Stimulated activated CD8-positive, alpha-beta memory T cell treated with anti-CD3 and anti-CD28 coated beads, Interleukin-4, amount 100 ng/mL, for 4 hours (primary cell): ENCODE results near the gene ABHD15.

Source experiments
- DNase-seq, 2 donors: peaks; one replicate each; pipeline ENCODE4 v3.0.0-alpha.2; 2020; ENCODE audit warnings: low read depth in 2 of 2, low spot score in 1 of 2

The ABHD15 gene

GRCh38 chr17:29582254-29582765 lies 15.5 kb upstream of the ABHD15 start:
- no peak for DNase-seq

- no peak for DNase-seq
Observed at GRCh38 chr17:29581583-29582253, 14.9 kb upstream of the ABHD15 start.

- peak; percentile 75 to 82 for DNase-seq
Observed at GRCh38 chr17:29579866-29580771, 13.3 kb upstream of the ABHD15 start.

DNA sequence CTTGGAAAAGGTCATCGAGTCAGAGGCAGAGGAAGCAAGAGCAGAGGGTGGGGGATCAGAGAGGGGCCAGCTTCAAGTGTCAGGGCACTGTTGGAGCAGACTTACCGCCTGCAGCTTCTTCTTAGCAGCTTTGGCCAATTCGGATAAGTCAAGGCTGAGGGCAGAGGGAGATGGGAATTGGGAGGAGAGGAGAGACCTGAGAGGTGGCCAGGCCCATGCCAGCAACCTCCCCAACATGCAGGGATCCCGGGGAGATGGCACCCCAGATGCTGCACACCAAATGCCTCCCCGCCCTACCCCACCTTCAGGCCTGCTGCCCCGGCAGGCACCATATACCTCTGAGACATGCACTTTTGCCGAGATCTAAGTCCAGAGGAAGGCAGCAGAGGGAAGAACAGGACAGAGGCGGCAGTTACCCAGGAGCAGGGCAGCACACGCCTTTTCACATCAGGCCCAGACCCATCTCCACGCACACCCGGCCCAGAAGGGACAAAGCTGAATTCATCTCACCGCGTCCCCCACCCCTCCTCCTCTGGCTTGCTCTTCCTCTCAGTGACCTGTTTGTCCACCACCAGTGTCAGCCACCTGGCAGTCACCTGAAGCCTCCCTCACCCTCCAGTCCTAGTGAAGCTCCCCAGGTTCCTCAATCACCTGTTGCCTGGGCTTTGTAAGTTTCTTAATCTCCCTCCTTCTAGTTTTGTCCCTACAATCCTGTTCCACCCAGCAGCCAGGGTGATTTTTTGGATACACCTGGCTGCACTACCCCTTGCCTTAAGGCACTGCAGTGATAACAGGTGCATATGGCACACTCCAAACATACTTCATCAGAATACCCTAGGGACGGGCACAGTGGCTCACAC lies 12.0 kb upstream of the ABHD15 start:
- no peak for DNase-seq

GRCh38 chr17:29577385-29578211 lies 10.8 kb upstream of the ABHD15 start:
- DNase-seq: no peak

DNA sequence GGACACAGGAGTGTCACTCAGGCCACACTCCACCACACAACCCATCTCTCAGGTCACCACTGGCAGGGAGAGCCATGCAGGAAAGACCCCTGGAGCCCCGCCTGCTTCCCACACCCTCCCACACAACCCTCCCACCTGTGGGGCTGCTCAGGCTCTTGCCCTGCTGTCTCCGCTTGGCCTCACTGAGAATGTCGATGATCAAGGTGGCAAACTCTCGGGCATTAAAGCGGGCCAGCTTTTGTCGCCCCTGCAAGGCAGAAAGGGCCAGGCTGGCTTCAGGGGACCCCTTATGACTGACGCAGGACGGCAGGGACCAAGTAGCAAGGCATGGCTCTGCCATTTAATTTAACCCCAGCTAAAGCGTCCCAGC lies 10.1 kb upstream of the ABHD15 start:
- no peak for DNase-seq

- no peak for DNase-seq
Observed at GRCh38 chr17:29576214-29577000, 9.6 kb upstream of the ABHD15 start.

DNA sequence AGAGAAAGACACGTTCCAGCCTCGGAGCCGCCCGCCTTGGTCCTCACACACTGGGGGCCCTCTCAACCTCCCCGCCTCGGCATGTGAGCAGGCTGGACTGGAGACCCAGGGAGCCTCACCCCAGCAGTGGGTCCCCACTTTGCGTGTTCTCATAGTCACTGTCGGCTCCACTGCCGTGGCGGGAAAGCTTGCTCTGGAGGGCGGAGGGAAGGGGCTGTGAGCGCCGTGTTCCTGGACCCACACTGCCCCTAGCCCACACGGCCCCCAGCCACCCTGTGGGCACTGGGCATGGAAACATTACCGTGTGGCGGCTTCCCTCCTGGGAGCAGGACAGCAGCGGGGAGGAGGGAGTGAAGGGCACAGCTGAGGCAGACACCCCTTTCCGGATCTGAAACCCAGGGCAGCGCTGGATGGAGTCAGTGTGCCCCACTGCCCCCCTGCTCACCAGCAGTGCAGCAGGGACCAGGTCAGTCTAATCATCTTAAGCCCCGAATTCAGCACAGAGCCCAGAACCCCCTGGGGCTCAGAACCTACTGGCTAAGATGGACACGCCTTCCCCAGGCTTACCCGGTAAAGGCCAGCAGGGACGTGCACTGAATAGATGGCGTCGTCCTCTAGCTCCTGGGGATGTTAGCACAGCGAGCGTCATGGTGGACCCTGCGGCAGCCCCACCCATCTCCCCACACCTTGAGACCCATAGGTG lies 8.8 kb upstream of the ABHD15 start:
- DNase-seq: no peak

- no peak for DNase-seq
Observed at GRCh38 chr17:29574732-29575510, 8.1 kb upstream of the ABHD15 start.

GRCh38 chr17:29573871-29574731 lies 7.3 kb upstream of the ABHD15 start:
- DNase-seq: no peak

DNA sequence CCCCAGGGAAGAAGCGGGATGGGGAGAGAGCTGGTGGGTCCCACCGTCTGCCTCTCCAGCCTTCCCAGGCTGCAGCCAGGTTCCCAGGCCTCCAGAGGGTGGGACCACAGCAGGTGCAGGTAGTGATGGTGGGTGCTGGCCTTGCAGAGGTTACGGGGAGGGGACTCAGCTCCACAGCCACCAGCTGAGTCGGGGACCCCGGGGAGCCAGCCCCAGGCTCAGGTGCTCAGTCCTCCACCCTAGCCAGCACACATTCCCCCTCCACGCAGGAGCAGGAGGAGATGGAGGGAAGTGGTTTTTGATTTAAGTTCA lies 6.7 kb upstream of the ABHD15 start:
- DNase-seq: no peak

DNA sequence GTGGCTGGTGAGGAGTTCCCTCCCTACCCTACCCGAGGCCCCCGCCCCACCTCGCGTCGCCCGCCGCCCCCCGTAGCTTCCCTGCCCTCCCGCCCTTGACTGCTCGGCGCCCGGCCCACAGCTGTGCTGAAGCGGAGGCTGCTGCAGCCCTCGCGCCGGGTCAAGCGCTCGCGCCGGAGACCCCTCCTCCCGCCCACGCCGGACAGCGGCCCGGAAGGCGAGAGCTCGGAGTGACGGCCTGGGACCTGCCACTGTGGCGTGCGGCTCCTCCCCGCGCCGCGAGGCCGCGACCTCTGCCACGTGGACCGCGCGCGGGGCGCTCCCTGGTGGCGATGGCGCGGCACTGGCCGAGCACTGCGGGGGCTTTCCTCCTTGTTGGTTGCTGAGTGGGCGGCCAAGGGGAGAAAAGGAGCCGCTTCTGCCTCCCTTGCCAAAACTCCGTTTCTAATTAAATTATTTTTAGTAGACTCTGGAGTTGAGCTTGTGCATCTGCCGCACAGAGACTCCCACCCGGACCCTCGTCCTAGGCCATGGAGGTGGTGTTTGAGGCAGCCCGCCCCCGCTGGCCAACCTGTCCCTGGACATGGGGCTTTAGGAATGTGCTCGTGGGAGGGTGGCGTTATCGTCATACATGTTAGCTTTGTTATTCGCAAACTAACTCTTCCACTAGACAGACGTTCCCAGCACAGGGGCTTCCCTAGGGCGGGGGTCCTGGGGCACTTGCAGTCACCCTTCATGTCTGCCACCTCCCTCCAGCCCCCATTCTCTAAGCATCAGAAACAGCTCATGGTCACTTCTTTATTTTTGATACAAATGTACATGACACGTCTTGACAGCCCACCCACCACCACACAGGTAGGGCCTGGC lies 6.1 kb upstream of the ABHD15 start:
- peak in 1 of 2 donors; percentile 49 for DNase-seq

DNA sequence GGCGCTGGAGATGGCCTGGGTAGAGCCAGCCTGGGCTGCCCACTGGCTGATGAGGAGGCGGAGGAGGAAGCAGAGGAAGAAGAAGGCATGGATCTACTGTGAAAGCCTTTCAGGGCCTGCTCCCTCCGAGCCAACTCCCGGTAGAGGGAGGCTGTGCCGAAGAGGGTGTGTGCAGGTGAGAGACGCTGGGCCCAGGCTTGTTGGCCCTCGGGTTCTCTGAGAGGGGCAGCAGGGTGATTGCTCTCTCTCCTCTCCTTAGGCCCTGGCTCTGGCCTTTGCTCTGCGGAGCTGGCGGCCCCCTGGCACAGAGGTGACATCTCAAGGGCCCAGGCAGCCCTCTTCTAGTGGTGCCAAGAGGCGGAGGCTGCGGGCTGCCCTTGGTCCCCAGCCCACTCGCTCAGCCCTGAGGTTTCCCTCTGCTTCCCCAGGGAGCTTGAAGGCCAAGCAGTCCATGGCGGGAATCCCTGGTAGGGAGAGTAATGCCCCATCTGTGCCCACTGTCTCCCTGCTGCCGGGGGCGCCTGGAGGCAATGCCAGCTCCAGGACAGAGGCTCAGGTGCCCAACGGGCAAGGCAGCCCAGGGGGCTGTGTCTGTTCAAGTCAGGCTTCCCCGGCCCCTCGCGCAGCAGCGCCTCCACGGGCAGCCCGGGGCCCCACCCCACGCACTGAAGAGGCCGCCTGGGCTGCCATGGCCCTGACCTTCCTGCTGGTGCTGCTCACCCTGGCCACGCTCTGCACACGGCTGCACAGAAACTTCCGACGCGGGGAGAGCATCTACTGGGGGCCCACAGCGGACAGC lies 5.2 kb upstream of the ABHD15 start:
- no peak for DNase-seq

DNA sequence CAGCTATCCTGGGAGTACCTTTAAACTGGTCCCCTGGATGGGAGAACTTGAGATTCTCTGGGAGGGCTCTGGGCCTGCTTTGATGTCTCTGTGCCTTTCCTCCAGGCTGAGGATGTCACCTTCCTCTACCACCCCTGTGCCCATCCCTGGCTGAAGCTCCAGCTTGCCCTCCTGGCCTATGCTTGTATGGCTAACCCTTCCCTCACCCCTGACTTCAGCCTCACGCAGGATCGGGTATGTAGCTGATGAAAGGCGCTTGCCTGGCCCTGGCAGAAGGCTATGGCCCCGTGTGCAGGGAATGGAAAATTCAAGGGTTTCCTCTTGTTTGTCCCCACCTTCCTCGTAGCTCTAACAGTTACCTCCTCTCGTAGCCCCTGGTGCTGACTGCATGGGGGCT lies 4.6 kb upstream of the ABHD15 start:
- no peak for DNase-seq

- DNase-seq: no peak
Observed at GRCh38 chr17:29570521-29570920, 3.7 kb upstream of the ABHD15 start.
